Measurements from ENCODE around the gene C2orf69.

Gene C2orf69

DNA sequence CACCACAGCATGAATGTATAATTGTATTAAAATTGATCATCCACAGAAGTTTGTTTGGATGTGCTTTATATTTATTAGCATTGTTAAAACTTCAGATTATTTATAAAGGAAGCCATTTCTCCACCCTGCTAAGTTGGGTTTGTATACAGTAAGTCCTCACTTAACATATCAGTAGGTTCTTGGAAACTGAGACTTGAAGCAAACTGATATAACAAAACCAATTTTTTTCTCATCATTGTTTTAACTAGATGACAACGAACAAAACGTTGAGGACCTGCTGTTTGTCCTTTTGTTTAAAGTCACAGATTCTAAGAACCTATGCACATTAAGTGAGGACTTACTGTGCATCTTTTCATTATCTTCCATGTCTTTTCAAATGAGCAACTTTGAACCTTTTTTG, 17.1 kb downstream of the C2orf69 start:
- ChIA-PET CTCF (interaction anchor here (0.6 kb wide), 1 partner anchor 323 kb away, joined by 4 read pairs; no protein-coding TSS in a partner anchor), POLR2A (ENCODE audit: low non-redundant PET) (no interaction called here)
- TF ChIP-seq, protein P1, sequence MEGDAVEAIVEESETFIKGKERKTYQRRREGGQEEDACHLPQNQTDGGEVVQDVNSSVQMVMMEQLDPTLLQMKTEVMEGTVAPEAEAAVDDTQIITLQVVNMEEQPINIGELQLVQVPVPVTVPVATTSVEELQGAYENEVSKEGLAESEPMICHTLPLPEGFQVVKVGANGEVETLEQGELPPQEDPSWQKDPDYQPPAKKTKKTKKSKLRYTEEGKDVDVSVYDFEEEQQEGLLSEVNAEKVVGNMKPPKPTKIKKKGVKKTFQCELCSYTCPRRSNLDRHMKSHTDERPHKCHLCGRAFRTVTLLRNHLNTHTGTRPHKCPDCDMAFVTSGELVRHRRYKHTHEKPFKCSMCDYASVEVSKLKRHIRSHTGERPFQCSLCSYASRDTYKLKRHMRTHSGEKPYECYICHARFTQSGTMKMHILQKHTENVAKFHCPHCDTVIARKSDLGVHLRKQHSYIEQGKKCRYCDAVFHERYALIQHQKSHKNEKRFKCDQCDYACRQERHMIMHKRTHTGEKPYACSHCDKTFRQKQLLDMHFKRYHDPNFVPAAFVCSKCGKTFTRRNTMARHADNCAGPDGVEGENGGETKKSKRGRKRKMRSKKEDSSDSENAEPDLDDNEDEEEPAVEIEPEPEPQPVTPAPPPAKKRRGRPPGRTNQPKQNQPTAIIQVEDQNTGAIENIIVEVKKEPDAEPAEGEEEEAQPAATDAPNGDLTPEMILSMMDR (conservative IDR thresholded peaks at IDR 0.05; ENCODE audit: low read depth) = no peak
- H3K27ac ChIP-seq = no peak overlapping the region
- no peak for DNase-seq (ENCODE audit: low spot score)

DNA sequence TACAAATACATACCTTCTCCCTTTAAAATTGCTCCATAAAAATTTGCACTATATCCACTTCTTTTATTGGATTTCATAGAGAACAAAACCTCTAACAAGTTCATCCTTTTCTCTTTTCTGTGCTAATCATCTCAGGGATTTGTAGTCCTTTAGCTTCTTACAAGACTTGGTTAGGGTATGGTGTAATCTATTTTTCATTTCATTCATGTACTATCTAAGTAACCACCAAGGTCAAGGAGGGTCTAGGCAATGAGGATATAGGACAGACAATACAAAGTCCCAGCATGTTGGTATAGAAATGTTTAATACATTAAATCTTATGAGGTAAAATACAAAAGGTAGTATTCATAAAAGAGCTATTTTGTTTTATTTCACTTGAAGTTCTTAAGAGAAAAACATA, 17.5 kb downstream of the C2orf69 start:
- CTCF ChIA-PET = no interaction called here
- TF ChIP-seq, protein P1 (conservative IDR thresholded peaks at IDR 0.05; ENCODE audit: low read depth) = no peak
- DNase-seq (ENCODE audit: low spot score) = no peak
- POLR2A ChIA-PET (ENCODE audit: low non-redundant PET) = no interaction called here
- H3K27ac ChIP-seq = no peak overlapping the region

DNA sequence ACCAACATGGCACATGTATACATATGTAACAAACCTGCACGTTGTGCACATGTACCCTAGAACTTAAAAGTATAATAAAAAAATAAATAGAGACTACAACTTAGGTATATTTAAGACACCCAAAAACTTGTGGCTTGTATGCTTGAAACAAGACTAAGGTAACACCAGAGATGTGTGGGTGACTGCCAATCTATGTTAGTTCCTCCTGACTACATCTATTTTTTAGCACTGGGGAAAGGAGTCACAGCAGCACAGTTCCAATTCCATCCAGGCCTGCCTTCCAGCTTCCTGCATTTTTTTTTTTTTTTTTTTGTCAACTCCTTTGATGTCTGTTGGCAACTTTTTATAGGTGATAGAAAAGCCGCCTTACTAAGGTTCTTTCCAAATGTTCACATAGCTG, 18.2 kb downstream of the C2orf69 start:
- H3K27ac ChIP-seq = no peak overlapping the region
- ChIA-PET CTCF (interaction anchor here (0.7 kb wide), 1 partner anchor 36 kb away, joined by 6 read pairs; no protein-coding TSS in a partner anchor), POLR2A (ENCODE audit: low non-redundant PET) (no interaction called here)
- DNase-seq (ENCODE audit: low spot score) = no peak
- TF ChIP-seq, protein P1 (conservative IDR thresholded peaks at IDR 0.05; ENCODE audit: low read depth) = no peak

DNA sequence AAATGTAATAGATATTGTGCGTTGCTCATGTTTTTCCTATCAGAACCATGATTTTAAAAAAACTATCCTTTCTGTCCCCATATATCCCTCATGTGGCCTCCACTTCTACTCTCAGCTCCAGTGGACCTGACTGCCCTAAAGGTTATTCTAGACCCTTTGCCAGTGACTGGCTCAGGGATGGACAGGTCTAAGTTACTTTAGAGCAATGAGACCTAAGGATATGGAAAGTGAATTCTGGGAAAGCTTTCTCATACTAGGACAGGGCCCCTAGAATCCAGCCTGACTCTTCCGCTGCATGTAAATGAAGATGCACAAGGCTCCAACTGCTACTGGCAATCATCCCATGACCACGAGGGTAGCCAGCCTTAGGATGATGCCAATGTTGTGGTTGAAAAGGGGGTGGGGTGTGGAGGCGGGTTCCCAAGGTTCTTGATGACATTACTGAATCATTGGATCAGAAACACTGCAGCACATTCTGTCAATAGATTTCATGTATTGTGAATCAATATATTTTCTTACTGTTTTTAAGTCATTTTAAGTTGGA, 21.3 kb downstream of the C2orf69 start:
- ChIA-PET POLR2A (ENCODE audit: low non-redundant PET) (no interaction called here), CTCF (no interaction called here)

DNA sequence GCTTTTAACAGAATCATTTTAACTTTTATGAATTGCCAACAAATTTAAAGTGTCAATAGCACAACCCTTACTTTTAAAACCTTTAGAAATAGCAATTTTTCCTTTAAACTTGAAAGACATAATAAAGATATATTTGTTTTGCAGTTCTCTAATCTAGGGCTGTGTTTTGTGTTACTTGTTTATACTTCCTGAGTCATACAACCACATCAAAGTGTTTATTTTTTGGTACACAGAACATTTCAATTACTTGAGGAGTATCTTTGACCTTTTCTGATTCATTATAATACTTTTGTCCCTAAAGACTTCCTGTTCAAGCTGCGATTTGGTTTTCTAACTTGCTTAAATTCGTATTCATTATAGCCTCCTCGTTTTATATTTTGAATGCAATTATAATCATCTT, 22.4 kb downstream of the C2orf69 start:
- no peak for DNase-seq (ENCODE audit: low spot score)
- TF ChIP-seq, protein P1 (conservative IDR thresholded peaks at IDR 0.05; ENCODE audit: low read depth) = no peak
- POLR2A ChIA-PET (ENCODE audit: low non-redundant PET) = no interaction called here
- CTCF ChIA-PET = interaction anchor here (0.6 to 0.7 kb wide), 2 partner anchors 374 to 1058 kb away, joined by 3 read pairs; no protein-coding TSS in a partner anchor
- H3K27ac ChIP-seq = no peak overlapping the region

More for the DNA sequence above, 21.3 kb downstream of the C2orf69 start:
- DNase-seq (ENCODE audit: low spot score) = no peak
- no peak overlapping the region for H3K27ac ChIP-seq
- TF ChIP-seq, protein P1 (conservative IDR thresholded peaks at IDR 0.05; ENCODE audit: low read depth) = no peak

DNA sequence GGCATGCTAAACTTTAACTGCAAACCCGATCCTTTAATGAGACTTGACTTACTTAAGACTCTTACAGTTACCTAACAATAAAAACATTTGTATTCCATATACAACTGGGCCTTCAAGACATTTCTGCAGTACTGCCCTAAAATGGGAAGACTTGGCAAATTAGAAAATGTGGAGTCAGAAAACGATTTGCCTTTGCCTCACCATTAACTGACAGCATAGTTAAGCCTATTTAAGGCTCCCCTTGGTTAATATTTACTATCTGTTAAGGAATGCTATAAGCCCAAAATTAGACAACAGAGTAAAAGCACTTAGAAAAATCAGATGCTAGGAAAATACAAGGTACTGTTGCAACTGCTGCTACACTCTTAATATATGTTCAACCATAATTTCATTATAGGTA, 25.5 kb downstream of the C2orf69 start:
- H3K27ac ChIP-seq = no peak overlapping the region
- CTCF ChIA-PET = no interaction called here
- TF ChIP-seq, protein P1 (conservative IDR thresholded peaks at IDR 0.05; ENCODE audit: low read depth) = no peak
- DNase-seq (ENCODE audit: low spot score) = no peak
- POLR2A ChIA-PET (ENCODE audit: low non-redundant PET) = no interaction called here

Measured in RWPE1 (cell line).